Epithelial cell of proximal tubule (primary cell): ENCODE data around the gene SMIM5. TPM values are rescaled to one million over a fixed set of nuclear protein-coding genes. Genes with fewer than 3 reads are reported as not detected.
A peak's percentile ranks its signal among the peaks of the same experiment; 100 is the strongest.

Experiments used
- DNase-seq: peaks from one replicate; pipeline ENCODE4 v3.0.0-alpha.2; 2011; ENCODE audit warnings: low read depth
- H3K4me3 ChIP-seq: 2 replicates; pipeline ENCODE4 v1.5.1; 2011; ENCODE audit warnings: low read depth, mild to moderate bottlenecking, low read length
- CTCF ChIP-seq: conservative IDR thresholded peaks from 2 replicates; pipeline ENCODE4 v1.5.1; 2012; ENCODE audit warnings: low read depth, mild to moderate bottlenecking, low read length
- total RNA-seq: library from RNA; depleted of rRNA; stranded (reverse); fragments of >200 nt; gene quantifications from 2 replicates; pipeline ENCODE4 v1.2.3, GENCODE V29; 2015

SMIM5 gene
- total RNA-seq, 1 donor from 2014 or later, result 0.63 TPM

GRCh38 chr17:75652341-75652740, 19.1 kb downstream of the SMIM5 start:
- H3K4me3 ChIP-seq, result no peak overlapping the region
- no peak for TF ChIP-seq CTCF
- no peak for DNase-seq

GRCh38 chr17:75652934-75653549, 19.8 kb downstream of the SMIM5 start:
- DNase-seq, result no peak

GRCh38 chr17:75654176-75654575, 20.9 kb downstream of the SMIM5 start:
- TF ChIP-seq CTCF, result peak; percentile 47
- no peak for DNase-seq
- no peak overlapping the region for H3K4me3 ChIP-seq

More at GRCh38 chr17:75652934-75653549, 19.8 kb downstream of the SMIM5 start:
- H3K4me3 ChIP-seq, result no peak overlapping the region
- TF ChIP-seq CTCF, result peak; percentile 84

- no peak overlapping the region for H3K4me3 ChIP-seq
- TF ChIP-seq CTCF, result no peak
- no peak for DNase-seq
These were observed 25.0 kb downstream of the SMIM5 start for GRCh38 chr17:75658237-75658636.

- no peak overlapping the region for H3K4me3 ChIP-seq
- DNase-seq, result no peak
- no peak for TF ChIP-seq CTCF
These were observed 28.3 kb downstream of the SMIM5 start for GRCh38 chr17:75661531-75661930.

GRCh38 chr17:75662511-75662910, 29.3 kb downstream of the SMIM5 start:
- no peak for DNase-seq
- H3K4me3 ChIP-seq, result no peak overlapping the region
- no peak for TF ChIP-seq CTCF

- DNase-seq, result no peak
- TF ChIP-seq CTCF, result no peak
- no peak overlapping the region for H3K4me3 ChIP-seq
These were observed 30.9 kb downstream of the SMIM5 start for GRCh38 chr17:75664099-75664549.
